ENCODE results near the gene PDE11A.
"Not testable (repeated sequence)": the region's sequence is repeated elsewhere in the genome, so short reads cannot be mapped to it uniquely, and the experiment has no call there.

PDE11A gene

DNA sequence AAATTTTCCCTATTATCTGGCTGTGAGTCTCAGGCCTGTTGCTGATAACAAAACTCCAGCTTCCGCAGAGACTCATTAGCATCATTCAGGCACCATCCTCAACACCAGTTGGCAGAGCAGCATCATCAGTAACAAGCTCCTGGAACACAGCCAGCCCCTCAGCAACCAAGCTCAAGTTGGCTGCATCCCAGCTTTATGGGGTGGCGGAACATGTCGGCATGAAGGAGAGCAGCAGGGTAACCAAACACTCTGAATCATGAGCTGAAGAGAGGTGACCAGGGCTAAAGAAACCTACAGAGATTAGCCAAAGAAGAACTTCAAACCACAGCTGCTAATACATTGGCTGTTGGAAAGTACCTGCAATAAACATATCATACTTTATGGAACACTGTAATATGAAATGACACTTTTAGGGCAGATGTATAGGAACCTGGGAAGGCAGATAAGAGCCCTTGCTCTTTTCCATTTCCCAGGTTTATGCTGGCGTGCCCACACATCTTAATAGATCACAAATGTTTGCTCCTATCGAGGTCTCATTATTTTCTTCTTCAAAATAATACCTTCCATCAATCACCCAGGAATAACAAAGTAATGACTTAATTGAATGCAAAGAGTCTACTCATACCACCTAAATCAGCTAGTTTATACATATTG lies 63.8 kb downstream of the PDE11A start:
- DNase-seq, result no peak

DNA sequence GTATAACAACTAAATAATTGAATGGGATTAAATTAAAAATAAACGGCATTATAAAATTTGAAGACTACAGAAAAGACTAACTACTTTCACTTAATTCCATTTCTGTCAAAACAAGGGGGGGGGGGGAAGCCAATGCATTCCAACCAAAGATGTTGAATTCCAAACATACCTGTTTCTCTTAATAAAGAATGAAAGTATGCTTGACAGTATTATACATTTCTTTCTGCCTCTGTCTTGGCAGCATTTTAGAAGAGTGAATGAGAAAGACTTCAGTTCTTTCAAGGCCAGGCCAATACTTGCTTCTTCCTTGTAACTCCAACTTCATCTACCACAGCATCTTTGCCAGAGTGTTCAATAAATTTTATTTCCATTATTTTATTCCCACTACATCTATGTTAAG lies 65.9 kb downstream of the PDE11A start:
- no peak for DNase-seq

GRCh38 chr2:178005756-178006155 lies 66.8 kb downstream of the PDE11A start:
- no peak for DNase-seq

DNA sequence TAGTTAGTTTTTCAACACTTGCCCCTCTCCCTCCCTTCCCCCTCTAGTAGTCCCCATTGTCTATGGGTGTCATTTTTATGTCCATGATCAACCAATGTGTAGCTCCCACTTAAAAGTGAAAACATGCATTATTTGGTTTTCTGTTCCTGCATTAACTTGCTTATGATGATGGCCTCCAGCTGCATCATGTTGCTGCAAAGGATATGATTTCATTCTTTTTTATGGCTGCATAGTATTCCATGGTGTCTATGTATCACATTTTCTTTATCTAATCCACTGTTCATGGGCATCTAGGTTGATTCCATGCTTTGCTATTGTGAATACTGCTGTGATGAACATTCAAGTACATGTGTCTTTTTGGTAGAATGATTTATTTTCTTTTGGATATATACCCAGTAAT lies 70.5 kb downstream of the PDE11A start:
- no peak for DNase-seq

DNA sequence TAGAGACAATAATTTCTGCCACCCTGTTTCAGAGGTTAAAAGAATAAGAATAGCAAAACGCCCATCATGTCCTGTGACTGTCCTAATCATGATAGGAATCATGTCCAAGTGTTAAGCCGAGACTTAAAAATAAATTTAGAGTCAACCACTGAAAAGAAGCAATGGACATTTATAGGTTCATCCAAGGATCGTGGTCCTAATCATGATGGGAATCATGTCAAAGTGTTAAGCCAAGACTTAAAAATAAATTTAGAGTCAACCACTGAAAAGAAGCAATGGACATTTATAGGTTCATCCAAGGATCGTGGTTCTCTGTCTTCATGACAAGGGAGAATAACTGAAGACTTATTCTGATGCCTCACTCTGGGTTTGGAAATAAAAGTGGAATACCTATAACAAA lies 73.6 kb downstream of the PDE11A start:
- DNase-seq, result no peak

DNA sequence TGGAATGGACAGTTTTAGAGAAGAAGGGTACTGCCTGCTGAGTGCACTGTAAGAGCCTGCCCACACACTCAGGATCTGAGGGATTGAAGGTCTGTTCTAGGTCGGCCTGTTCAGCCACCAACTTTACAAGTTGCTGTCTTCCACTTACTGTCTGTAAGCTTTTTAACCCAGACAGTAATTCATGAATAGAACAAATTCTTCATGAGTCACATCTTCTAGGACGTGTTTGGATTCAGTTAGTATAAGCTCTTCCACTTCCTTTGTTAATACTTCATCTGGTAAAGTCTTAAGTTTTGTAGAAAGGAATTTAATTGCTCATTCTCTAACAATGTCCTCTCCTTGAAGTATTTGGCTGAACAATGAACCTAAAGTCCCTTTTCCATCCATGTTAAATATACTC lies 74.6 kb downstream of the PDE11A start:
- no peak for DNase-seq

- no peak for DNase-seq
Observed at GRCh38 chr2:177992992-177993391, 79.6 kb downstream of the PDE11A start.

GRCh38 chr2:177989029-177989885 lies 83.3 kb downstream of the PDE11A start:
- no peak for DNase-seq

DNA sequence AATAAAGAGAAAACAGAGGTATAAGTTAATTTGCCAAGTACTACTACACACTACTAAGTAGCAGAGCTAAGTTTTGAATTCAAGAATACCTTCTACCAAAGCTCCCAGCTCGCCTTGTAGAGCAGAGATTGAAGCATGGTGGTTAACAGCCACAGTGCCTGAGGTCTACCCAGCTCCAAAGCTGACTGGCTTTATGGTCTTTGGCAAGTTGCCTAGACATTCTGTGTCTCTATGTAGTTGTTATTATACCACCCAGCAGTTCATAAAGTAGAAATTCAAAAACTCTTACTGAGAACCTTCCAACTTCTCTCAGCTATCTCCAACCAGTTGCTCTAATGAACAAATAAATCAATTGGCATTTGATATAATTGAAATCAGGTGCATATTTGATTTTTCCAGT lies 87.8 kb downstream of the PDE11A start:
- DNase-seq, result no peak

- no peak for DNase-seq
Observed at GRCh38 chr2:177983183-177983788, 89.3 kb downstream of the PDE11A start.

DNA sequence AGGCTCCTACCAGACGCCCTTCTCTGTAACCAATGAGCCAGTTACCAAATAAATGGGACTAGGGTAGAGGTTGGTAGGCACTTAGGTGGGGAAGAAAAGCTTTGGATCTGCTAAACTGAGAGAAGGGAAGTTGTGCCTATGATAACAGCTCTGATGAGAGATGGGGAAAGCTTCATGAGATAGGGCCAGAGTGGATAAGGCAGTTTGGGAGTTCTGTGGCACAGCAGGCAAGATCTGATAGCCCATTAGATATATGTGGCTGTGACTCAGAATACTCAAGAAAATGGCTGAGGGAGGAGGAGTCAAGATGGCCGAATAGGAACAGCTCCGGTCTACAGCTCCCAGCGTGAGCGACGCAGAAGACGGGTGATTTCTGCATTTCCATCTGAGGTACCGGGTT lies 99.8 kb downstream of the PDE11A start:
- DNase-seq, result no peak

GRCh38 chr2:177972123-177972522 lies 100.5 kb downstream of the PDE11A start:
- DNase-seq, result no peak

DNA sequence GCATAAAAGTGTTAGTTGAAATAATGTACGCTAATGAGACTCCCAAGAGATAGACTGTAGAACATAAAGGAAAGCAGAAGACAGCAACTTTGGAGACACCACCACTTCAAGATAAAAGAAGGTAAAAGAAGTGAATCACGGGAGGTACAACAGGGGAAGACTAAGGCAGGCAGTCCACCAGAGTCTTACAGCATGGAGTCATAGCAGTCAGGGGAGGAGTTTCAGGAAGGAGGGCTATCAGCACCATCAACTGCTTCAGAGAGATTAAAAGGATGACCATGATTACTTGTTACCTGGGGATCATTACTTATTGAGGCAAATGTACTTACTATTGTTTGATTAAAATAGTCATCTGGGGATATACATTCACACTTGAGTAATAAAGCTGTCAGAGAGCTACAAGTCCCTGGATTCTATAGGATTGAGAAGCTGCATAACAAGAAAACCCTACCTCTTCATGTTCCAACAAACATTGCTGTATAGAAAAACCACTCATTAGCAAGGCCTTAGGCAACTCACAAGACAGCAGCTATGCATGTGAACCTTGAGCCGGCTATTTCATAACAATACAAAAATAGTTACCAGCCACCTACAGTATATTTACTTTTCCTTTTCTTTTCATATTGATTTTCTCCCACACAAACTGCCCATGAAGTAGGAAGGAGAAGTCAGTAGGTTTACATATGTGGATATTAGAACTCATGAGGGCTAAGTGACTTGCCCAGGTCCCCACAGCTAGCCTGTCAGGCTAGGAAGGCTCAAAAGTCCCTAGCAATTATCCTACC lies 101.7 kb downstream of the PDE11A start:
- no peak for DNase-seq

DNA sequence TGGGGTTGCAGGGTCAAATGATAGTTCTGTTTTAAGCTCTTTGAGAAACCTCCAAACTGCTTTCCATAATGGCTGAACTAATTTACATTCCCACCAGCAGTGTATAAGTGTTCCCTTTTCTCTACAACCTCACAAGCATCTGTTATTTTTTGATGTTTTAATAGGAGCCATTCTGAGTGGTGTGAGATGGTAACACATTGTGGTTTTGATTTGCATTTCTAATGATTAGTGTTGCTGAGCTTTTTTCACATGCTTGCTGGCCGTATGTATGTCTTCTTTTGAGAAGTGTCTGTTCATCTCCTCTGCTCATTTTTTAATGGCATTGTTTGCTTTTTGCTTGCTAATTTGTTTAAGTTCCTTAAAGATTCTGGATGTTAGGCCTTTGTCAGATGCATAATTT lies 107.7 kb downstream of the PDE11A start:
- DNase-seq, result no peak

DNA sequence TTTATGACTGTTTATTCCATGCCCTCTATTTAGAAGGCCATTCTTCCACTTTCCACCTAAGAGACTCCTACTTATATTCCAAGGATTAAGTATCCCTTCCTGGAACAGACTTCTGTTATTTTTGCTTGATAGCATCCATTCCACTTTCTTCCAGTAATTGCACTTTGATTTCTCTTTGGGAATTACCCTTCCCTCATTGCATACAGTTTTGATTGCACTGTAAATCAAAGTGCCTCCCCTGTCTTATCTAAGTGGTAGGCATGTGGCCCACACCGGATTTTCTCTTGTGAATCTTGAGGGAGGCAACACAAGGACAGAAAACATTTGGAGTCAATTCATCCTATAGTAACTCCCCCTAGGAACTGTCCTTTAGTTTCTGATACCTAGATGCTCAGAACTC lies 120.4 kb downstream of the PDE11A start:
- no peak for DNase-seq

- DNase-seq, result not testable (repeated sequence)
Observed at GRCh38 chr2:177947598-177947997, 125.0 kb downstream of the PDE11A start.

GRCh38 chr2:177944530-177944929 lies 128.0 kb downstream of the PDE11A start:
- not testable (repeated sequence) for DNase-seq

GRCh38 chr2:177942731-177943130 lies 129.8 kb downstream of the PDE11A start:
- DNase-seq, result no peak

DNA sequence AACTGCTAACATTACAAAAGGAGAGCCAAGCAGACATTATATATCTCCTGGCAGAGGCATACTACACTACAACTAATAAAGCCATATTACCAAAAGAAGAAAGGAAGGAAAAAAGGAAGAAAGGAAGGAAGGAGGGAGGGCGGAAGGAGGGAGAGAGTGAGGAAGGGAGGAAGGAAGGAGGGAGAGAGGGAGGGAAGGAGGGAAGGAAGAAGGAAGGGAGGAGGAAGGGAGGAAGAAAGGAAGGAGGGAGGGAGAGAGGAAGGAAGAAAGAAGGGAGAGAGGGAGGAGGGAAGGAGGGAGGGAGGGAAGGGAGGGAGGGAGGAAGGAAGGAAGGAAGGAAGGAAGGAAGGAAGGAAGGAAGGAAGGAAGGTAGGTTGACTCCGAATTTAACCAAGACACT lies 133.4 kb downstream of the PDE11A start:
- DNase-seq, result no peak

GRCh38 chr2:177930916-177931315 lies 141.7 kb downstream of the PDE11A start:
- no peak for DNase-seq

DNA sequence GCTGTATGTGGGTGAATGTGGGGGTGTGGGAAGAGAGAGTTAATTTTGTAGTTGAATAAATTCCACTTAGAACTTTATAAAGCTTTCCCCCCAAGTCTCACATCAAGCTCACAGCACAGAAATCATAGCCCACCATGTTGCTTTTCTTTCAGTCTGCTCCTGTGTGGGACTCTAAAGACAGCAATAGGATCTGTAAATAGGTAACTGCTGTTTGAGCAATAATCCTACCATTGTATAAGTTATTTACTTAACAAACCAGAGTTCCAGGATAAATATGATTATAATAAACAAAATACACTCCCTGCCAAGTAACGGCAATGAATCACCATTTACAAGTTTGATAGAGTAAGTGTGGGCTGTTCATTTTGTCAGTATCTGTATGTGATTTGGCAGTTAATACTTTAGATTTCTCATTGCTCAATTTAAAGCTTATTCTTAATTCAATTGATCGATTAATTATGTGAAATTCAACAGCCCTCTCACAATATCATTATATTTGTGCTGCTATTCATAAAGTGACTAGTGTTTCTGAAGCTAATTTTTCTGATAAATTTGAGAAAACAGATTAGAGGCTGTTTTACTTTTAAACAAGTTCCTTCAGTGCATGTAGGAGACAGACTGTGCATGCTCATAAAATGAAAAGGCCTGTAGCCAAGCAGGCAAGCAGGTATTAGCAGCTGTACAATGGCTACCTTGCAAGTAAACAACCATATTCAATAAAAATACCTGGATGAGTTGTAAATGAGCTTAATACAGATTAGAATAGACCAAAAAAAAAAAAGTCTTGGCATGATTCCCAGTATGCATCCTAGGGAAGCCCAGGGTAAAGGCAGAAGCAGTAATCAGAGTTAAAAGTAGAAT lies 142.7 kb downstream of the PDE11A start:
- no peak for DNase-seq

- DNase-seq, result no peak
Observed at GRCh38 chr2:177923323-177923722, 149.3 kb downstream of the PDE11A start.

Measured in activated naive CD4-positive, alpha-beta T cell treated with Interleukin-2 at 50 U/mL for 16 hours (primary cell).